Gastrocnemius medialis (tissue), 4 donors: ENCODE measurements around the gene SELENOH. TPM values are rescaled to one million over a fixed set of nuclear protein-coding genes. Genes with fewer than 3 reads are reported as not detected.
A peak's percentile ranks its signal among the peaks of the same experiment; 100 is the strongest.

Experiments used
- ATAC-seq, 2 donors: fragments of 150-250 bp; one replicate each; pipeline ENCODE4 v1.9.1; 2016
- DNase-seq, 2 donors: peaks; one replicate each; pipeline ENCODE4 v3.0.0-alpha.2; 2019
- H3K27ac ChIP-seq, 4 donors: fragments of 200-600 bp; sonication (generic); 1 replicate in 1 of 4; 2 replicates in 3 of 4; pipeline ENCODE4 v1.5.1; 2016 to 2018; ENCODE audit warnings: mild to moderate bottlenecking in 2 of 4, moderate library complexity in 1 of 4
- H3K27me3 ChIP-seq, 3 donors: fragments of 200-600 bp; sonication (generic) in 2 of 3; 1 replicate in 1 of 3; 2 replicates in 2 of 3; pipeline versions ENCODE4 v1.5.1 to v1.6.0; 2016 to 2019; ENCODE audit warnings: mild to moderate bottlenecking in 1 of 3, moderate library complexity in 1 of 3
- H3K36me3 ChIP-seq, 2 donors: fragments of 200-600 bp; sonication (generic) in 1 of 2; one replicate each; pipeline ENCODE4 v1.5.1; 2017 to 2018
- H3K4me1 ChIP-seq, 2 donors: fragments of 200-600 bp; sonication (generic) in 1 of 2; one replicate each; pipeline ENCODE4 v1.5.1; 2016 to 2017; ENCODE audit warnings: mild to moderate bottlenecking in 2 of 2
- H3K4me3 ChIP-seq, 4 donors: fragments of 200-600 bp; sonication (generic) in 3 of 4; 1 replicate in 1 of 4; 2 replicates in 3 of 4; pipeline ENCODE4 v1.5.1; 2016 to 2019; ENCODE audit warnings: mild to moderate bottlenecking in 2 of 4
- H3K9me3 ChIP-seq, 3 donors: fragments of 200-600 bp; sonication (generic) in 2 of 3; 1 replicate in 1 of 3; 2 replicates in 2 of 3; pipeline ENCODE4 v1.5.1; 2016 to 2019
- POLR2A ChIP-seq, 2 donors: fragments of 450-650 bp; IDR thresholded peaks; one replicate each; pipeline ENCODE4 v1.6.1; 2017; ENCODE audit warnings: antibody characterized with exemption in 2 of 2, mild to moderate bottlenecking in 2 of 2, moderate library complexity in 2 of 2
- in situ Hi-C, 4 donors: fragments of 200-750 bp; cut with MboI; loops; one replicate each; pipeline versions ENCODE4 v1.15.0 to v1.8.0; 2017; ENCODE audit warnings: low sequenced_read_pairs in 4 of 4
- intact Hi-C: fragments of 100-400 bp; cut with DNase I; formaldehyde crosslinking; loops from one replicate; pipeline ENCODE4 v1.15.1; 2023; ENCODE audit warnings: low total_unique reads
- total RNA-seq, 4 donors: library from RNA; depleted of rRNA; stranded (reverse); fragments of >200 nt; gene quantifications; one replicate each; pipeline versions ENCODE4 v1.1.0 to v1.2.3, GENCODE V29; 2016
- TF ChIP-seq, protein P1 (sequence below), 5 experiments: fragments of 450-650 bp in 3 of 5; fragments of 200-600 bp in 2 of 5; sonication (generic) in 2 of 5; IDR thresholded peaks in 4 of 5; conservative IDR thresholded peaks in 1 of 5; 1 replicate in 4 of 5; 2 replicates in 1 of 5; pipeline ENCODE4 v1.5.1; 2016 to 2019; ENCODE audit warnings: antibody characterized with exemption in 5 of 5, mild to moderate bottlenecking in 3 of 5, moderate library complexity in 3 of 5

Gene SELENOH
- total RNA-seq, 4 donors from 2014 or later, result 94.7 to 145 (median 132) TPM

DNA sequence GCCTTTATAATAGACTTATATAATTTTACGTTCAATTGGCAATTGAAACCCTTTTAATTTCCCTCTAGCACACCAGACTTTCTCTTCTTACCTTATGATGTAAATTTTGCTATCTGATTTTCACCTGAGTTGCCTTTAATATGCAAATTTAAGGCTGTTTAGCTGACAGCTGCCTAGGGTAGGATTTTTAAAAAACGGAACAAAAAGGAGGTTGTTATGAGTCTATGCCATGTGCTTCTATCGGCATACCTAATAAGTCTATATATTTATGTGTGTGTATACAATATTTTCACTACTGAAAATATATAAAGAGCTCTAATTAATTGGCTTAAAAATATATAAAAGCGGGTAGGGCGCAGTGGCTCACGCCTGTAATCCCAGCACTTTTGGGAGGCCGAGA lies 11.8 kb upstream of the SELENOH start:
- TF ChIP-seq, protein P1, sequence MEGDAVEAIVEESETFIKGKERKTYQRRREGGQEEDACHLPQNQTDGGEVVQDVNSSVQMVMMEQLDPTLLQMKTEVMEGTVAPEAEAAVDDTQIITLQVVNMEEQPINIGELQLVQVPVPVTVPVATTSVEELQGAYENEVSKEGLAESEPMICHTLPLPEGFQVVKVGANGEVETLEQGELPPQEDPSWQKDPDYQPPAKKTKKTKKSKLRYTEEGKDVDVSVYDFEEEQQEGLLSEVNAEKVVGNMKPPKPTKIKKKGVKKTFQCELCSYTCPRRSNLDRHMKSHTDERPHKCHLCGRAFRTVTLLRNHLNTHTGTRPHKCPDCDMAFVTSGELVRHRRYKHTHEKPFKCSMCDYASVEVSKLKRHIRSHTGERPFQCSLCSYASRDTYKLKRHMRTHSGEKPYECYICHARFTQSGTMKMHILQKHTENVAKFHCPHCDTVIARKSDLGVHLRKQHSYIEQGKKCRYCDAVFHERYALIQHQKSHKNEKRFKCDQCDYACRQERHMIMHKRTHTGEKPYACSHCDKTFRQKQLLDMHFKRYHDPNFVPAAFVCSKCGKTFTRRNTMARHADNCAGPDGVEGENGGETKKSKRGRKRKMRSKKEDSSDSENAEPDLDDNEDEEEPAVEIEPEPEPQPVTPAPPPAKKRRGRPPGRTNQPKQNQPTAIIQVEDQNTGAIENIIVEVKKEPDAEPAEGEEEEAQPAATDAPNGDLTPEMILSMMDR (IDR thresholded peaks at IDR 0.05 in 4 of 5, conservative IDR thresholded peaks at IDR 0.05 in 1 of 5), result no peak
- no peak for TF ChIP-seq POLR2A (IDR thresholded peaks at IDR 0.05)
- no peaks in the 10 kb centered on the region for H3K36me3 ChIP-seq
- no peak for ATAC-seq
- intact Hi-C loops (no loop called here), in situ Hi-C loops (no loop called here)
- DNase-seq, result no peak
- no peak overlapping the region for H3K27ac ChIP-seq
- H3K27me3 ChIP-seq, result no peaks in the 10 kb centered on the region
- H3K4me1 ChIP-seq, result no peaks in the 10 kb centered on the region
- H3K9me3 ChIP-seq, result no peaks in the 10 kb centered on the region
- H3K4me3 ChIP-seq, result no peak overlapping the region

DNA sequence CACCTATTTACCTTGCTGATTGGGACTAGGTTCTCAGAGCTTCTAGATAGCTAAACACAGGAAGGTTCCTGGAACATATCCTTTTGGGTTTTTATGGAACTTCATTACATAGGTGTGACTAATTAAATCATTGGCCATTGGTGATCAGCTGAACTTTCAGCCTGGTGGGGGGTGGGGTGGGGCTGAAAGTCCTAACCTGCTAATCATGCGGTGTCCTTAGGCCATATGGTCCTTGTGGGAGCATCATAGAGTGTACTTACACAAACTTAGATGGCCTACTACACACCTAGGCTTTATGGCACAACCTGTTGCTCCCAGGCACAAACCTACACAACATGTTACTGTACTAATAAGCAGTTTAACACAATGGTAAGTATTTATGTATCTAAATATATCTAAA lies 8.6 kb upstream of the SELENOH start:
- intact Hi-C loops, result no loop called here
- Histone ChIP-seq H3K9me3 (no peaks in the 10 kb centered on the region), H3K27ac (no peak overlapping the region), H3K4me3 (no peak overlapping the region), H3K4me1 (no peaks in the 10 kb centered on the region), H3K36me3 (no peaks in the 10 kb centered on the region), H3K27me3 (no peaks in the 10 kb centered on the region)
- ATAC-seq (no peak), DNase-seq (no peak)
- no peak for TF ChIP-seq POLR2A (IDR thresholded peaks at IDR 0.05)
- in situ Hi-C loops, result no loop called here

DNA sequence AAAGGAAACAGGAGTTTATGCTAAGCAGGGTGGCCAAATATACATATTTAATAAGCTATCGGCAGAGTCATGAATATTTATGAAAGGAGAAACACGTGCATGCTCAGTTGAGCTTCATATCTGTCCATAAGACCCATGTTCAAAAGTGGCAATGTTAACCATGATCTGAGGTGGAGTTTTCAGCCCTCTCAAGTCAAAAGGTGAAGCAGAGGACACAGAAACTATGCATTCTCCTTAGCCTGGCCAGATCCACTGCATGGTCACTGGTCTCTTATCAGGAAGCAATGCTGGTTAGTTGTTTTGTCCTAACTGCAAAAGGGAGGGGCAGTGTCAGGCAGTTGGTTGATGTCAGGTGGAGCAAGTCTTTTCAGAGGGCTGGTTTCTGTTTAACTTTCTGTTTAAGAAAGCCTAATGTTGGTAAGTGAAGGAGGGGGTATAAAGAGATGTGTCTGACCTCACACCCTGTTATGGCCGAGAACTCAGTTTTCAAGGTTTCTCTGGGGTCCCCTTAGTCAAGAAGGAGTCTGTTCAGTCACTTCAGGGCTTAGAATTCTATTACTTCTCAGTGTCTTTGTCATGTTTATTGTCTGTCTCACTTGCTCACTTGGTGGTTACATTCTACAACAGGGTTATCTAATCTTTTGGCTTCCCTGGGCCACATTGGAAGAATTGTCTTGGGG lies 5.5 kb upstream of the SELENOH start:
- H3K36me3 ChIP-seq, result peaks cover 0 to 17% of the 10 kb centered on the region in 2 donors
- in situ Hi-C loops (no loop called here), intact Hi-C loops (no loop called here)
- H3K9me3 ChIP-seq, result no peaks in the 10 kb centered on the region
- ATAC-seq (no peak), DNase-seq (no peak)
- no peak overlapping the region for H3K27ac ChIP-seq
- TF ChIP-seq POLR2A (IDR thresholded peaks at IDR 0.05), result no peak
- TF ChIP-seq, protein P1 (IDR thresholded peaks at IDR 0.05 in 4 of 5, conservative IDR thresholded peaks at IDR 0.05 in 1 of 5), result no peak
- no peaks in the 10 kb centered on the region for H3K27me3 ChIP-seq
- peaks cover 0 to 3% of the 10 kb centered on the region in 2 donors for H3K4me1 ChIP-seq
- H3K4me3 ChIP-seq, result no peak overlapping the region

DNA sequence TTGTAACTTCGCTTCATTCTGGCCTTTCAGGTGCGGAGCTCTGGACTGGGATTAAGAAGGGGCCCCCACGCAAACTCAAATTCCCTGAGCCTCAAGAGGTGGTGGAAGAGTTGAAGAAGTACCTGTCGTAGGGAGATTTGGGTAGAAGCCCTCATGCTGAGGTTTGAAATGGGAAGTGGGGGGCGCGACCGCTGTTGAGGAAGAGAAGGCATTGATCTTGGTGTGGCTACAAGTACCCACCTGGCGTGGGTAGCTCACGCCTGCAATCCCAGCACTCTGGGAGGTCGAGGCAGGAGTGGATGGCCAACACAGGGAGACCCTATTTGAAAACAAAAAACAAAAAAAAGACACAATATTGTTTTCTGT lies 779 bp downstream of the SELENOH start:
- intact Hi-C loops, result loop anchor here (5.0 to 10.0 kb wide), 2 partner anchors 60 to 417 kb away; partner anchors contain the start of gene TNKS1BP1
- Histone ChIP-seq H3K4me1 (peaks cover 15 to 17% of the 10 kb centered on the region in 2 donors), H3K36me3 (peaks cover 0 to 34% of the 10 kb centered on the region in 2 donors), H3K9me3 (no peaks in the 10 kb centered on the region), H3K27me3 (no peaks in the 10 kb centered on the region), H3K4me3 (peak overlapping the region; percentile 77 to 100 (median 90)), H3K27ac (peak overlapping the region; percentile 94 to 99 (median 98))
- in situ Hi-C loops, result loop anchor here in 1 of 4 donors (10.0 kb wide), 1 partner anchor 63 kb away; no protein-coding TSS in a partner anchor
- DNase-seq (no peak), ATAC-seq (no peak)
- no peak for TF ChIP-seq POLR2A (IDR thresholded peaks at IDR 0.05)
- TF ChIP-seq, protein P1 (IDR thresholded peaks at IDR 0.05 in 4 of 5, conservative IDR thresholded peaks at IDR 0.05 in 1 of 5), result no peak

DNA sequence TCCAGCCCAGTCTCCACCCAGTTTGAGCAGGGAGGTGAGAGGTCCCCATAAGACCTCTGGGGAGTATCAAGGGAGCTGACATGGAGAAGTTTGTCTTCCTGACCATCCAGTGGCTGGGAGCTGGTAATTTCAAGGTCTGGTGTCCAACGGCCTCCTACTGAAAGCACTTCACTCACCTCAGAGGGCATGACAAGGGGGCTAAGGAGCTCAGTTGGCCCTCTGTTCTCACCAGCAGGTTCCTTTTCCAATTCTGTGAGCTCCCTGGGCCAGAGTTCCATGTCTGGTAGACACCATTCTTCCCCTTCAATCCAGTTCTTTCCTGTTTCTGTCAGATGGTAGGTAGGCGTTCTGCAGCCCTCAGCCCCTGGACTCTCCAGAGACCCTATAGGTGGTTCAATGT lies 3.1 kb downstream of the SELENOH start:
- DNase-seq, result no peak
- peaks cover 15 to 17% of the 10 kb centered on the region in 2 donors for H3K4me1 ChIP-seq

More for the DNA sequence above, 3.1 kb downstream of the SELENOH start:
- H3K9me3 ChIP-seq, result no peaks in the 10 kb centered on the region
- intact Hi-C loops (loop anchor here (5.0 to 10.0 kb wide), 2 partner anchors 58 to 420 kb away; partner anchors contain the start of gene TNKS1BP1), in situ Hi-C loops (loop anchor here in 1 of 4 donors (10.0 kb wide), 1 partner anchor 60 kb away; no protein-coding TSS in a partner anchor)
- no peak overlapping the region for H3K27ac ChIP-seq
- no peak overlapping the region for H3K4me3 ChIP-seq
- no peak for ATAC-seq
- no peak for TF ChIP-seq POLR2A (IDR thresholded peaks at IDR 0.05)
- TF ChIP-seq, protein P1 (IDR thresholded peaks at IDR 0.05 in 4 of 5, conservative IDR thresholded peaks at IDR 0.05 in 1 of 5), result no peak
- no peaks in the 10 kb centered on the region for H3K27me3 ChIP-seq
- H3K36me3 ChIP-seq, result peaks cover 0 to 18% of the 10 kb centered on the region in 2 donors
